Neutrophil (primary cell): ENCODE measurements around the gene PRKN.

Source experiments
- H3K27ac ChIP-seq: fragments of 200-600 bp; sonication (generic); 2 replicates; pipeline ENCODE4 v1.5.1; 2016; ENCODE audit warnings: mild to moderate bottlenecking, moderate library complexity
- H3K27me3 ChIP-seq: fragments of 200-600 bp; sonication (generic); 2 replicates; pipeline ENCODE4 v1.6.0; 2016; ENCODE audit warnings: mild to moderate bottlenecking
- H3K36me3 ChIP-seq: fragments of 200-600 bp; sonication (generic); 2 replicates; pipeline ENCODE4 v1.5.1; 2017
- H3K4me1 ChIP-seq, 2 experiments: fragments of 200-600 bp in 1 of 2; sonication (generic) in 1 of 2; 1 replicate in 1 of 2; 2 replicates in 1 of 2; pipeline versions ENCODE4 v1.5.1 to v1.6.1; 2013 to 2016; ENCODE audit warnings: low read depth in 1 of 2, low read length in 1 of 2, mild to moderate bottlenecking in 1 of 2, moderate library complexity in 1 of 2; ENCODE audit not compliant: control insufficient read depth in 1 of 2, insufficient read depth in 1 of 2
- H3K4me3 ChIP-seq, 2 experiments: fragments of 200-600 bp in 1 of 2; sonication (generic) in 1 of 2; 1 replicate in 1 of 2; 2 replicates in 1 of 2; pipeline ENCODE4 v1.5.1; 2013 to 2016; ENCODE audit warnings: low read depth in 1 of 2, low read length in 1 of 2, mild to moderate bottlenecking in 1 of 2, moderate library complexity in 1 of 2
- H3K9me3 ChIP-seq: fragments of 200-600 bp; sonication (generic); 2 replicates; pipeline ENCODE4 v1.5.1; 2016
- TF ChIP-seq, protein P1 (sequence below): fragments of 200-600 bp; sonication (generic); IDR thresholded peaks from 2 replicates; pipeline ENCODE4 v1.5.1; 2016; ENCODE audit warnings: antibody characterized with exemption

PRKN gene

GRCh38 chr6:161583584-161583983 is 1144.0 kb downstream of the PRKN start:
- H3K4me3 ChIP-seq, result no peak overlapping the region
- no peaks in the 10 kb centered on the region for H3K36me3 ChIP-seq
- H3K27ac ChIP-seq, result no peak overlapping the region
- H3K4me1 ChIP-seq, result no peaks in the 10 kb centered on the region
- H3K27me3 ChIP-seq, result no peaks in the 10 kb centered on the region
- TF ChIP-seq, protein P1, sequence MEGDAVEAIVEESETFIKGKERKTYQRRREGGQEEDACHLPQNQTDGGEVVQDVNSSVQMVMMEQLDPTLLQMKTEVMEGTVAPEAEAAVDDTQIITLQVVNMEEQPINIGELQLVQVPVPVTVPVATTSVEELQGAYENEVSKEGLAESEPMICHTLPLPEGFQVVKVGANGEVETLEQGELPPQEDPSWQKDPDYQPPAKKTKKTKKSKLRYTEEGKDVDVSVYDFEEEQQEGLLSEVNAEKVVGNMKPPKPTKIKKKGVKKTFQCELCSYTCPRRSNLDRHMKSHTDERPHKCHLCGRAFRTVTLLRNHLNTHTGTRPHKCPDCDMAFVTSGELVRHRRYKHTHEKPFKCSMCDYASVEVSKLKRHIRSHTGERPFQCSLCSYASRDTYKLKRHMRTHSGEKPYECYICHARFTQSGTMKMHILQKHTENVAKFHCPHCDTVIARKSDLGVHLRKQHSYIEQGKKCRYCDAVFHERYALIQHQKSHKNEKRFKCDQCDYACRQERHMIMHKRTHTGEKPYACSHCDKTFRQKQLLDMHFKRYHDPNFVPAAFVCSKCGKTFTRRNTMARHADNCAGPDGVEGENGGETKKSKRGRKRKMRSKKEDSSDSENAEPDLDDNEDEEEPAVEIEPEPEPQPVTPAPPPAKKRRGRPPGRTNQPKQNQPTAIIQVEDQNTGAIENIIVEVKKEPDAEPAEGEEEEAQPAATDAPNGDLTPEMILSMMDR, result no peak
- no peaks in the 10 kb centered on the region for H3K9me3 ChIP-seq

DNA sequence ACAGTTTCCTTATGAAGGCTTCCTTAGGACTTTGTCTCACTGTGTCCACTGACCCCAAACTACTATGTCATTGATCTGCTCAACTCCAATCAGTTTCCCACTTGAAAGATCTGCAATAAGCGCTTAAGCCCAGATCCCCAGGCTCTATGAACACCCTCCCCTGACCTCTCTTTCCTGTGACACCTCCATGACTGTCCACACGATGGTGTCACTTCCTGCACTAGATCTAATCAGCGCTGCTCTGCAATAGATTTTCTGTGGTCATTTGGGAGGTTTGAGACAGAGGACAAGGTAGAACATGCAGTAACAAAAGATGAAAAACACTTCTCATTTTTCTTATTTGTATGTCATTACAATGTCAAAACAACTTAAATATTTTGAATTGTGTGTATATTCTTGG is 1149.1 kb downstream of the PRKN start:
- H3K9me3 ChIP-seq, result no peaks in the 10 kb centered on the region
- H3K4me3 ChIP-seq, result no peak overlapping the region
- TF ChIP-seq, protein P1, result no peak
- H3K4me1 ChIP-seq, result no peaks in the 10 kb centered on the region
- no peaks in the 10 kb centered on the region for H3K27me3 ChIP-seq
- no peaks in the 10 kb centered on the region for H3K36me3 ChIP-seq
- H3K27ac ChIP-seq, result no peak overlapping the region

DNA sequence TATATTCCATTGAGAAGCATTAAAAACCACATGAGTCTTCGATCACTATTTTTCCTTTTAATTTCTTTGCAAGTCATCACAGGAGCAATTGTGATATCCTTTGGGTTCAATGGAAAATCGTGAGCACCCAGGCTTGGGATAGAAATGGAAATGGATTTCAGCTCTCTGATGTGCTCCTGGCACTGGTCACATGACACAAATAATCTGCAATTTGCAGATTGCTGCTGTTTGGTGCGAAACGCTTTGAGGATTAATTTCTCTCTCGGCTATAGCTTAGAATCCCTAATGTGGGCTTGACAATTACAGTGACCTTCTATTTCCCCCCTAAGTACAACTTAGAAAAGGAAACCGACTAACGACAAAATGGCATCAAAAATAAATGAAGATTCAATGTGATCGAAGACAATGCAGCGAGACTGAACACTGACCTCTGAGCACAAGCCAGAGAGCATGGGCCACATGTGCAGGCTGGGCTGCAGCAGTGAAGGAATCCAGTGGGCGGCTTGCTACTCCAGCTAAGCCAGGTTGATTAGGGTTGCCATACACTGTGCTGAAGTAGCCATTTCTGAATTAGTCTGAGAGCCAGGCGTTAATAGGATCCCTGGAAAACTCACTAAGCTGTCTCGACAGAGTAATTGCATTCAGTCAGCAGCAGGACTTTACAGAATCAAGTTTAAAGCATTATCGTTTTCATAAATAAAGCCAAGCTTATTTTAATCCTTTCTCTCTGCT is 1151.9 kb downstream of the PRKN start:
- H3K4me1 ChIP-seq, result no peaks in the 10 kb centered on the region
- H3K4me3 ChIP-seq, result no peak overlapping the region
- no peaks in the 10 kb centered on the region for H3K36me3 ChIP-seq
- H3K9me3 ChIP-seq, result peaks cover 3% of the 10 kb centered on the region
- H3K27me3 ChIP-seq, result no peaks in the 10 kb centered on the region
- H3K27ac ChIP-seq, result no peak overlapping the region
- TF ChIP-seq, protein P1, result no peak

DNA sequence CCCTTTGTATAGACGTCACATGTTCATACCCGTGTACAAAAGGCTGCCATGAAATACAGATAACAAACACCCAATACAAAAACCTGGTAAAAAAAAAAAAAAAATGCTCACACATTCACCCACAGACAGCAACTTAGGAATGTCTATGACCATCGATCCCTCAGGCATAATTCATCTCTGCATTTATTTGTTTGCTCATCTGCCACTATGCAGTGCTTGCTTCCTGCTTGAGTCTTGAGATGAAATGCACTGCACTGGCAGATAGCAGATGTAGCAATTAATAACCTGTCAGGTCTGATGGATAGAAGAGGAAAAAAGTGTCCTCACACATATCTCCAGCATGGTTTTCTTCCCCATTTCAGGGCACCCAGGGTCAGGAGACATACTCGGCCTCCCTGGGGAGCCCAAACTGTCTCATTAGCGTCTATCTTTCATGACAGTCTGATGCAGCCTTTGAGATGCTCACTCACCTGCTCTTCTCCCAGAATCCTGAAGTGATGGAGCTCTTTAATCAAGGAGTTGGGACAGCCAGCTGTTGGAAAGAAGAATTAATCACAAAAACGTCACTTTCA is 1158.6 kb downstream of the PRKN start:
- H3K4me3 ChIP-seq, result no peak overlapping the region
- no peak overlapping the region for H3K27ac ChIP-seq
- H3K27me3 ChIP-seq, result no peaks in the 10 kb centered on the region
- H3K9me3 ChIP-seq, result peaks cover 3% of the 10 kb centered on the region
- no peaks in the 10 kb centered on the region for H3K36me3 ChIP-seq
- H3K4me1 ChIP-seq, result no peaks in the 10 kb centered on the region
- TF ChIP-seq, protein P1, result no peak

DNA sequence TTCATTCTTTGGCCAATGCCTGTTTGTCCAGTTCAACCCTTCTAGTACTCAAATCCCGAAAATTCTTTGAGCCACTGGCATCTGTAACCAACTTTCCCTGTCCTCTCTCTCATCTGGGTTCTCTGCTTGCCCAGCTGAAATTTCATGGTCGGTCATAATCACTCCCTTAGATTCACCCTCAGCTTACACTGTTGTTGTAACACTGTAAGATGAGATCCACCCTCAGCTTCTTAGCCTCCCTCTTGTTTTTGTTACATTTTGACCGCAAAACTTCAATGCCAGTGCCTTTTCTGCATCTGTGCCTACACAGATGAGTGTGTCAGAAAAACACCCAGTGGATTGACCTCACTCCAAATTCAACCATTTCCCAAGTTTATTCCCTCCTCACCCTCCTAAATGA is 1162.6 kb downstream of the PRKN start:
- TF ChIP-seq, protein P1, result no peak
- Histone ChIP-seq H3K4me3 (no peak overlapping the region), H3K36me3 (no peaks in the 10 kb centered on the region), H3K4me1 (no peaks in the 10 kb centered on the region), H3K27ac (no peak overlapping the region), H3K27me3 (no peaks in the 10 kb centered on the region), H3K9me3 (no peaks in the 10 kb centered on the region)
